ENCODE data around the gene EBF4. TPM values are rescaled to one million over a fixed set of nuclear protein-coding genes. Genes with fewer than 3 reads are reported as not detected.

The EBF4 gene
- total RNA-seq, 1 donor from 2014 or later, result 19.2 TPM

DNA sequence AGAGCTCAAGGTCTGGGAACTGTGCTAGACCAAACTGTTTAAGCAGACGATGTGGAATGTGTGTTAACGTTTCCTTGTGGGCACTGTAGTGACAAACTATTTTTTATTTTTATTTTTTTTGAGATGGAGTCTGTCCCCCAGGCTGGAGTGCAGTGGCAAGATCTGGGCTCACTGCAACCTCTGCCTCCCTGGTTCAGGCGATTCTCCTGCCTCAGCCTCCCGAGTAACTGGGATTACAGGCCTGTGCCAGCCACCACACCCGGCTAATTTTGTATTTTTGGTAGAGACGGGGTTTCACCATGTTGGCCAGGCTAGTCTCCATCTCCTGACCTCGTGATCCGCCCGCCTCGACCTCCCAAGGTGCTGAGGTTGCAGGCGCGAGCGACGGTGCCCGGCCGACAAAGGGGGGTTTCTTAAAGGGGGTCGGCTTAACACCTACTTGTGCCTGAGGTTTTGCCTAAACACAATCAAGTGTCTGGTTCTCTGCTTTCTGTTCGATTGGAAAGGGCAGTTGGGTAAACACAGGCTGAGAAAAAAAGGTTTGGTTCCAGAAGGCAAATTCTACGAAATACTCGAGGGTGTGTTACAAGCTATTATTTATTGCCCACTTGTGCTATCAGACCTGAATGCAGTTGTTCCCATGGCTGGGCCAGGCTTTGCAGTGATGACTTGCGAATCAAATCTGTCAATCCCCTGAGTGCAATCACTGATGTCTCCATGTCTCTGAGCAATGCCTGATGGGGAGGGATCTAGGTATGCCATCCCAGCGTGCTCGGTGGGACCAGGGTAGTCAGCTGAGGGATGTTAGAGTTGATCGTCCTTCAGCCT is 38.8 kb upstream of the EBF4 start:
- peak overlapping the region in 1 of 2 donors; percentile 82 for H3K27ac ChIP-seq

DNA sequence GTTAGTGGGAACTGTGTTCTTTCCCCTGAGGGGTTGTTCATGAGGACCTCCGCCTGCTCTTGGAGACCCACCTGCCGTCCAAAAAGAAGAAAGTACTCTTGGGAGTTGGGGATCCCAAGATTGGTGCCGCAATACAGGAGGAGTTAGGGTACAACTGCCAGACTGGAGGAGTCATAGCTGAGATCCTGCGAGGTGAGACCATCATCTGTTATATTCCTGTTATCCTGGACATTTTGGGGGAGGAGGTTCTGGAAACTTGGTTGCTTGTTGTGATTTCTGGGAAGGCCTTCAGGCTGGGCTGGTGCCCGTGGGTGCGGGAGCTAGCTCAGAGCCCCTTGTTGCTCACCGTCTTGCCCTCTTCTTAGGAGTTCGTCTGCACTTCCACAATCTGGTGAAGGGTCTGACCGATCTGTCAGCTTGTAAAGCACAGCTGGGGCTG is 38.2 kb upstream of the EBF4 start:
- Histone ChIP-seq H3K4me3 (peak overlapping the region in 1 of 2 donors; percentile 87), H3K36me3 (peaks cover 46 to 55% of the 10 kb centered on the region in 2 donors), H3K27me3 (no peaks in the 10 kb centered on the region), H3K4me1 (peaks cover 9 to 15% of the 10 kb centered on the region in 2 donors), H3K9me3 (no peaks in the 10 kb centered on the region), H3K27ac (no peak overlapping the region)
- intact Hi-C loops (cut with DNase I), result loop anchor here (5.0 to 10.0 kb wide), 8 partner anchors 147 to 1190 kb away; partner anchors contain the start of genes DNAAF9, NSFL1C, PCED1A and PTPRA
- TF ChIP-seq, protein P1, sequence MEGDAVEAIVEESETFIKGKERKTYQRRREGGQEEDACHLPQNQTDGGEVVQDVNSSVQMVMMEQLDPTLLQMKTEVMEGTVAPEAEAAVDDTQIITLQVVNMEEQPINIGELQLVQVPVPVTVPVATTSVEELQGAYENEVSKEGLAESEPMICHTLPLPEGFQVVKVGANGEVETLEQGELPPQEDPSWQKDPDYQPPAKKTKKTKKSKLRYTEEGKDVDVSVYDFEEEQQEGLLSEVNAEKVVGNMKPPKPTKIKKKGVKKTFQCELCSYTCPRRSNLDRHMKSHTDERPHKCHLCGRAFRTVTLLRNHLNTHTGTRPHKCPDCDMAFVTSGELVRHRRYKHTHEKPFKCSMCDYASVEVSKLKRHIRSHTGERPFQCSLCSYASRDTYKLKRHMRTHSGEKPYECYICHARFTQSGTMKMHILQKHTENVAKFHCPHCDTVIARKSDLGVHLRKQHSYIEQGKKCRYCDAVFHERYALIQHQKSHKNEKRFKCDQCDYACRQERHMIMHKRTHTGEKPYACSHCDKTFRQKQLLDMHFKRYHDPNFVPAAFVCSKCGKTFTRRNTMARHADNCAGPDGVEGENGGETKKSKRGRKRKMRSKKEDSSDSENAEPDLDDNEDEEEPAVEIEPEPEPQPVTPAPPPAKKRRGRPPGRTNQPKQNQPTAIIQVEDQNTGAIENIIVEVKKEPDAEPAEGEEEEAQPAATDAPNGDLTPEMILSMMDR (IDR thresholded peaks at IDR 0.05), result no peak
- peak in 1 of 2 donors; percentile 12 for DNase-seq (ENCODE audit: low spot score in 2 of 2)

More for the DNA sequence above, 38.8 kb upstream of the EBF4 start:
- Histone ChIP-seq H3K4me3 (peak overlapping the region; percentile 69 to 87), H3K27me3 (no peaks in the 10 kb centered on the region), H3K4me1 (peaks cover 9 to 15% of the 10 kb centered on the region in 2 donors), H3K9me3 (no peaks in the 10 kb centered on the region), H3K36me3 (peaks cover 40 to 49% of the 10 kb centered on the region in 2 donors)
- TF ChIP-seq, protein P1 (IDR thresholded peaks at IDR 0.05), result no peak
- DNase-seq (ENCODE audit: low spot score in 2 of 2), result peak in 1 of 2 donors; percentile 51
- intact Hi-C loops (cut with DNase I), result loop anchor here (2.0 to 10.0 kb wide), 9 partner anchors 129 to 1189 kb away; partner anchors contain the start of genes DNAAF9, NSFL1C, PCED1A and PTPRA

DNA sequence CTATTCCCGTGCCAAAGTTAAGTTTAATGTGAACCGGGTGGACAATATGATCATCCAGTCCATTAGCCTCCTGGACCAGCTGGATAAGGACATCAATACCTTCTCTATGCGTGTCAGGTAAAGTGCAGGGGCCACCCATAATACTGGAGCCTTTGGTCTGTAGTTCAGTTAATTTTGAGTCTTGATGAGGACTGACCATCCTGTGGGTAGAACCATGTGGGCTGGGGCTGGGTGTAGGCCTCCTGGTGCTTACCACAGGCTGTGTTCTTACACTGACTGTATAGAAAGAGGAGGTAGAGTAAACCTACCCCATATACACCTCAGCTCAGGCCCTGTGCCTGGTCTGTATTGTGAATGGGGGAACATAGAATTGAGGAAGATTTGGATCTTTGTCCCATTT is 37.7 kb upstream of the EBF4 start:
- H3K27me3 ChIP-seq, result no peaks in the 10 kb centered on the region
- intact Hi-C loops (cut with DNase I), result loop anchor here (5.0 to 10.0 kb wide), 8 partner anchors 148 to 1190 kb away; partner anchors contain the start of genes DNAAF9, NSFL1C, PCED1A and PTPRA
- H3K4me3 ChIP-seq, result no peak overlapping the region
- DNase-seq (ENCODE audit: low spot score in 2 of 2), result peak in 1 of 2 donors; percentile 21
- TF ChIP-seq, protein P1 (IDR thresholded peaks at IDR 0.05), result no peak
- peaks cover 51 to 60% of the 10 kb centered on the region in 2 donors for H3K36me3 ChIP-seq
- no peaks in the 10 kb centered on the region for H3K9me3 ChIP-seq
- no peak overlapping the region for H3K27ac ChIP-seq
- H3K4me1 ChIP-seq, result peaks cover 9 to 15% of the 10 kb centered on the region in 2 donors

DNA sequence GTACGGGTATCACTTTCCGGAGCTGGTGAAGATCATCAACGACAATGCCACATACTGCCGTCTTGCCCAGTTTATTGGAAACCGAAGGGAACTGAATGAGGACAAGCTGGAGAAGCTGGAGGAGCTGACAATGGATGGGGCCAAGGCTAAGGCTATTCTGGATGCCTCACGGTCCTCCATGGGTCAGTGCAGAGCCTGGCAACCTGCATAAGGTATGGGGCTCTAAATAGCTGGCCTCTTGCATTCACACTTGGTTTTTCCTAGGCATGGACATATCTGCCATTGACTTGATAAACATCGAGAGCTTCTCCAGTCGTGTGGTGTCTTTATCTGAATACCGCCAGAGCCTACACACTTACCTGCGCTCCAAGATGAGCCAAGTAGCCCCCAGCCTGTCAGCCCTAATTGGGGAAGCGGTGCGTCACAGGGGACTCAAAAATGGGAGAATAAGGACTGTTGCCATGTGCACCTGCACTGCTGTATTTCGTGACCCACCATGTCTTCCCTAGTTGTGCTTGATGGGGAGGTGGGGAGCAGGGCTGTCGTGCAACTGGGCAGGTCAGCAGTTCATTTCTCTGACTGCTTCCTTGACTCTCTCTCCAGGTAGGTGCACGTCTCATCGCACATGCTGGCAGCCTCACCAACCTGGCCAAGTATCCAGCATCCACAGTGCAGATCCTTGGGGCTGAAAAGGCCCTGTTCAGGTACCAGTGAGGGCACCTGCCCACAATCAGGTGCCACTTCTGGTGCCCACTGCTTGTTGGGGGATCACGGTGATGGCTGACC is 37.1 kb upstream of the EBF4 start:
- H3K9me3 ChIP-seq, result no peaks in the 10 kb centered on the region
- no peaks in the 10 kb centered on the region for H3K27me3 ChIP-seq
- H3K27ac ChIP-seq, result no peak overlapping the region
- intact Hi-C loops (cut with DNase I), result loop anchor here (10.0 kb wide), 3 partner anchors 349 to 1191 kb away; partner anchors contain the start of genes DNAAF9 and NSFL1C
- TF ChIP-seq, protein P1 (IDR thresholded peaks at IDR 0.05), result no peak
- peaks cover 57 to 67% of the 10 kb centered on the region in 2 donors for H3K36me3 ChIP-seq
- DNase-seq (ENCODE audit: low spot score in 2 of 2), result peak in 1 of 2 donors; percentile 57
- H3K4me1 ChIP-seq, result peaks cover 9 to 15% of the 10 kb centered on the region in 2 donors
- no peak overlapping the region for H3K4me3 ChIP-seq

DNA sequence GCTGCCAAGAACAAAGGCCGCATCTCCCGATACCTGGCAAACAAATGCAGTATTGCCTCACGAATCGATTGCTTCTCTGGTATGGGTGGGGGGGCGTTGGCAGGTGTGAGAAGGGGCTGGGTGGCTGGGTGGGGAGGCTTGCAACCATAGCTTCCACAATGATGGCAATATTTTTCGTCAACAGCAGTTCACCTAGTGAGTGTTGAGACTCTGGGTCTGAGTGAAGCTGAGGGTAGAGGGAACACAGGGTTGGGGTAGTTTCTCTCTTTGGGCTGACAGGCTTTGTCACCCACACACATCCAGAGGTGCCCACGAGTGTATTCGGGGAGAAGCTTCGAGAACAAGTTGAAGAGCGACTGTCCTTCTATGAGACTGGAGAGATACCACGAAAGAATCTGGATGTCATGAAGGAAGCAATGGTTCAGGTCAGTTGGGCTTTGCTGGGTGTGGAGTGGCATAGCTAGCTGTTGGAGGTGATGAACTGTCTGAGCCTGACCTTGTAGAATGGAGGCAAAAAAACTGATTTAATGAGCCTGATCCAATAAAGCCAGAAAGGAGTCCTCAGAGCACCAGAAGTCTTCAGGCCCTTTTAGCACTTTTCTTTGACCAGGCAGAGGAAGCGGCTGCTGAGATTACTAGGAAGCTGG is 36.0 kb upstream of the EBF4 start:
- peaks cover 9 to 11% of the 10 kb centered on the region in 2 donors for H3K4me1 ChIP-seq
- H3K36me3 ChIP-seq, result peaks cover 62 to 74% of the 10 kb centered on the region in 2 donors
- intact Hi-C loops (cut with DNase I), result loop anchor here (10.0 kb wide), 3 partner anchors 348 to 1192 kb away; partner anchors contain the start of genes DNAAF9 and NSFL1C
- H3K27me3 ChIP-seq, result no peaks in the 10 kb centered on the region
- H3K27ac ChIP-seq, result no peak overlapping the region
- no peaks in the 10 kb centered on the region for H3K9me3 ChIP-seq
- TF ChIP-seq, protein P1 (IDR thresholded peaks at IDR 0.05), result no peak
- peak in 1 of 2 donors; percentile 39 for DNase-seq (ENCODE audit: low spot score in 2 of 2)
- no peak overlapping the region for H3K4me3 ChIP-seq

Measured in ascending aorta (tissue), 2 donors.